ENCODE measurements around the gene MRGPRD. TPM values are rescaled to one million over a fixed set of nuclear protein-coding genes. Genes with fewer than 3 reads are reported as not detected.

The MRGPRD gene
- total RNA-seq, 1 experiment from 2014 or later: not detected

DNA sequence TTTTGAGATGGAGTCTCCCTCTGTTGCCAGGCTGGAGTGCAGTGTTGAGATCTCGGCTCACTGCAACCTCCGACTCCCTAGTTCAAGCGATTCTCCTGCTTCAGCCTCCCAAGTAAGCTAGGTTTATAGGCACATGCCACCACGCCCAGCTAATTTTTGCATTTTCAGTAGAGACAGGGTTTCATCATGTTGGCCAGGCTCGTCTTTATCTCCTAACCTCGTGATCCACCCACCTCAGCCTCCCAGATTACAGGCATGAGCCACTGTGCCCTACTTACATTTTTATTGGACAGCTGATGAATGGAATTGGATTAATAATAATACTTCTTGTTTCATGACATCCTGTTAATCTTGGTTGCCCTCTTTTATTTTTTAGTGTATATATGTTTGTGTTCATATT is 3.0 kb upstream of the MRGPRD start (continued):
- TF ChIP-seq EZH2 (IDR thresholded peaks at IDR 0.05) (no peak), ELF1 (IDR thresholded peaks at IDR 0.05; ENCODE audit: borderline replicate concordance, low read depth) (no peak)

DNA sequence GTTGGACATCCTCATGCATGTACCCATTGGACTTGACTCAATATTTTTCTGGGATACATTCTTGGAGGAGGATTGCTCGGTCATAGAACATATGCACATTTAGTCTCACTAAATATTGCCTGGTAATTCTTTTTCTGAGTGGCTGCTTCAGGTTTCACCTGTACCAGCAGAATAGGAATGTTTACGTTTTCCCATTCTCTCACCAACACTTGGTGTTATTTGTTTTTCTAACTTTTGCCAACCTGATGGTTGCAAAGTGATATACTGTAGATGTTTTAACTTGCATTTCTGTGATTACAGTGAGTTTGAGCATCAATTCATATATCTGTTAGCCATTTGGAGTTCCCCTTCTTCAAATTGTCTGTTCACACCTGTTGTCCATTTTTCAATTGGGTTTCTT is 1.3 kb upstream of the MRGPRD start:
- intact Hi-C loops (cut with micrococcal nuclease): no loop called here
- TF ChIP-seq SP1 (IDR thresholded peaks at IDR 0.05; ENCODE audit: low read depth) (no peak), JUND (IDR thresholded peaks at IDR 0.05) (no peak), POLR2AphosphoS5 (IDR thresholded peaks at IDR 0.05; ENCODE audit: low read depth, low read length) (no peak), CBX3 (IDR thresholded peaks at IDR 0.05; ENCODE audit: low read depth) (no peak), ZNF274 (IDR thresholded peaks at IDR 0.05; ENCODE audit: low read depth, low read length) (no peak), POLR2A (IDR thresholded peaks at IDR 0.05; ENCODE audit: borderline replicate concordance, extremely low read depth, insufficient read depth, insufficient read length) (no peak)
- TF ChIP-seq, protein P1, sequence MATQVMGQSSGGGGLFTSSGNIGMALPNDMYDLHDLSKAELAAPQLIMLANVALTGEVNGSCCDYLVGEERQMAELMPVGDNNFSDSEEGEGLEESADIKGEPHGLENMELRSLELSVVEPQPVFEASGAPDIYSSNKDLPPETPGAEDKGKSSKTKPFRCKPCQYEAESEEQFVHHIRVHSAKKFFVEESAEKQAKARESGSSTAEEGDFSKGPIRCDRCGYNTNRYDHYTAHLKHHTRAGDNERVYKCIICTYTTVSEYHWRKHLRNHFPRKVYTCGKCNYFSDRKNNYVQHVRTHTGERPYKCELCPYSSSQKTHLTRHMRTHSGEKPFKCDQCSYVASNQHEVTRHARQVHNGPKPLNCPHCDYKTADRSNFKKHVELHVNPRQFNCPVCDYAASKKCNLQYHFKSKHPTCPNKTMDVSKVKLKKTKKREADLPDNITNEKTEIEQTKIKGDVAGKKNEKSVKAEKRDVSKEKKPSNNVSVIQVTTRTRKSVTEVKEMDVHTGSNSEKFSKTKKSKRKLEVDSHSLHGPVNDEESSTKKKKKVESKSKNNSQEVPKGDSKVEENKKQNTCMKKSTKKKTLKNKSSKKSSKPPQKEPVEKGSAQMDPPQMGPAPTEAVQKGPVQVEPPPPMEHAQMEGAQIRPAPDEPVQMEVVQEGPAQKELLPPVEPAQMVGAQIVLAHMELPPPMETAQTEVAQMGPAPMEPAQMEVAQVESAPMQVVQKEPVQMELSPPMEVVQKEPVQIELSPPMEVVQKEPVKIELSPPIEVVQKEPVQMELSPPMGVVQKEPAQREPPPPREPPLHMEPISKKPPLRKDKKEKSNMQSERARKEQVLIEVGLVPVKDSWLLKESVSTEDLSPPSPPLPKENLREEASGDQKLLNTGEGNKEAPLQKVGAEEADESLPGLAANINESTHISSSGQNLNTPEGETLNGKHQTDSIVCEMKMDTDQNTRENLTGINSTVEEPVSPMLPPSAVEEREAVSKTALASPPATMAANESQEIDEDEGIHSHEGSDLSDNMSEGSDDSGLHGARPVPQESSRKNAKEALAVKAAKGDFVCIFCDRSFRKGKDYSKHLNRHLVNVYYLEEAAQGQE (IDR thresholded peaks at IDR 0.05; ENCODE audit: low read depth): no peak
- Histone ChIP-seq H3K27ac (ENCODE audit: low read depth, low read length) (no peak overlapping the region), H3K9me2 (ENCODE audit: insufficient read depth) (no peaks in the 10 kb centered on the region), H2AFZ (ENCODE audit: low read depth, low read length, poor library complexity, severe bottlenecking) (no peak overlapping the region), H3K79me2 (ENCODE audit: insufficient read depth, low read length) (no peaks in the 10 kb centered on the region), H3K9ac (ENCODE audit: low read length) (no peak overlapping the region), H3K36me3 (ENCODE audit: control insufficient read depth in 1 of 2, insufficient read depth in 2 of 2, low read length in 2 of 2) (no peaks in the 10 kb centered on the region), H3K4me1 (ENCODE audit: control insufficient read depth in 1 of 2, insufficient read depth in 2 of 2, low read length in 2 of 2) (no peaks in the 10 kb centered on the region), H3K9me3 (ENCODE audit: control insufficient read depth in 1 of 2, insufficient read depth in 1 of 2, low read depth in 1 of 2, low read length in 2 of 2) (peaks cover 0 to 3% of the 10 kb centered on the region in 2 experiments; a peak in 1 of 4 replicates), H3K27me3 (ENCODE audit: insufficient read depth, low read length) (no peaks in the 10 kb centered on the region), H4K20me1 (ENCODE audit: insufficient read depth) (no peaks in the 10 kb centered on the region), H3K4me2 (ENCODE audit: low read length) (no peak overlapping the region), H3K4me3 (replicated peaks in 1 of 2; ENCODE audit: low read depth in 1 of 2, low read length in 2 of 2) (no peak overlapping the region)
- DNase-seq (ENCODE audit: low read depth, low spot score) (no peak), ATAC-seq (no peak)
- ChIA-PET CTCF (no interaction called here), POLR2A (no interaction called here), RAD21 (ENCODE audit: low non-redundant PET in 1 of 2, low total read pairs in 2 of 2, uncharacterized antibody in 2 of 2, unreplicated experiment in 2 of 2) (no interaction called here)
- BruUV-seq (replicated peaks): no TSS peak

All from HCT116 (cell line).